HepG2 (cell line): ENCODE results near the gene LDLRAD4. TPM values are rescaled to one million over a fixed set of nuclear protein-coding genes. Genes with fewer than 3 reads are reported as not detected.

Source experiments
- ATAC-seq: fragments of 200-7000 bp; cut with Tn5 transposase; 3 replicates; pipeline ENCODE4 v1.9.1; 2020; ENCODE audit warnings: mild to moderate bottlenecking, moderate library complexity
- Bru-seq: library from RNA; stranded (reverse); fragments of 400-500 nt; gene quantifications from one replicate; lab custom pipeline; 2021; lab: Mats Ljungman, UMichigan
- BruChase-seq, 2 experiments: library from RNA; stranded (reverse); fragments of 400-500 nt; gene quantifications; one replicate each; lab custom pipeline; 2021; lab: Mats Ljungman, UMichigan
- BruUV-seq: library from RNA; stranded (reverse); fragments of 400-500 nt; replicated peaks from 2 replicates; lab custom pipeline; 2021; lab: Mats Ljungman, UMichigan
- CTCF ChIA-PET: fragments of 300-600 bp; formaldehyde crosslinking; extraction: SDS; loops from one replicate; lab custom pipeline; 2021; ENCODE audit warnings: low total read pairs, inconsistent platforms, low intra/inter-chr PET ratio; lab: Yijun Ruan, JAX
- POLR2A ChIA-PET: fragments of 350-600 bp; sonication (Branson Sonifier 250); formaldehyde crosslinking; loops from one replicate; lab custom pipeline; 2020; ENCODE audit warnings: antibody characterized with exemption, inconsistent platforms; lab: Yijun Ruan, JAX
- DNase-seq: peaks from one replicate; pipeline ENCODE4 v3.0.0-alpha.2; 2015; ENCODE audit warnings: low spot score
- FAIRE-seq: peaks from 3 replicates; lab custom pipeline; 2011; peaks lifted over from hg19 to GRCh38; lab: Jason Lieb, UNC
- H2AFZ ChIP-seq: one replicate; pipeline ENCODE4 v1.6.1; 2011; ENCODE audit warnings: low read length, inconsistent platforms
- H3K27ac ChIP-seq: fragments of 300-600 bp; 3 replicates; pipeline ENCODE4 v1.8.0; 2011; ENCODE audit warnings: mixed run types, mild to moderate bottlenecking, mixed read lengths, low read length, inconsistent platforms; ENCODE audit not compliant: insufficient read depth; ENCODE audit errors: extremely low read length
- H3K27me3 ChIP-seq, 2 experiments: fragments of 200-600 bp in 1 of 2; 2 replicates in 1 of 2; 3 replicates in 1 of 2; pipeline versions ENCODE4 v1.6.0 to v1.8.0; 2011; ENCODE audit warnings: low read length in 2 of 2, mild to moderate bottlenecking in 2 of 2, moderate library complexity in 2 of 2, inconsistent platforms in 1 of 2; ENCODE audit not compliant: insufficient read depth in 2 of 2, control insufficient read depth in 1 of 2
- H3K36me3 ChIP-seq, 2 experiments: fragments of 200-600 bp in 1 of 2; replicated peaks in 1 of 2; 2 replicates in 1 of 2; 3 replicates in 1 of 2; pipeline versions ENCODE4 v1.5.1 to v1.8.0; 2011; ENCODE audit warnings: low read length in 2 of 2, inconsistent platforms in 1 of 2; ENCODE audit not compliant: insufficient read depth in 2 of 2, control insufficient read depth in 1 of 2
- H3K4me1 ChIP-seq: 2 replicates; pipeline ENCODE4 v1.5.1; 2012; ENCODE audit warnings: low read length, inconsistent platforms; ENCODE audit not compliant: insufficient read depth
- H3K4me2 ChIP-seq: 2 replicates; pipeline ENCODE4 v1.6.0; 2011; ENCODE audit warnings: low read depth, low read length, inconsistent platforms
- H3K4me3 ChIP-seq, 3 experiments: fragments of 200-600 bp in 1 of 3; sonication (generic), shearing (Covaris generic) in 1 of 3; replicated peaks in 1 of 3; 2 replicates each; pipeline ENCODE4 v1.5.1; 2011 to 2016; ENCODE audit warnings: low read length in 3 of 3, inconsistent platforms in 2 of 3, low read depth in 2 of 3, mild to moderate bottlenecking in 2 of 3, control low read depth in 1 of 3, mixed read lengths in 1 of 3; ENCODE audit not compliant: insufficient read depth in 1 of 3
- H3K79me2 ChIP-seq: one replicate; pipeline ENCODE4 v1.6.1; 2011; ENCODE audit warnings: low read length, inconsistent platforms; ENCODE audit not compliant: insufficient read depth
- H3K9ac ChIP-seq: 2 replicates; pipeline ENCODE4 v1.6.0; 2011; ENCODE audit warnings: mild to moderate bottlenecking, low read depth, low read length, inconsistent platforms; ENCODE audit not compliant: insufficient read depth
- H3K9me3 ChIP-seq: 2 replicates; pipeline ENCODE4 v1.5.1; 2012; ENCODE audit warnings: mild to moderate bottlenecking, low read length
- H4K20me1 ChIP-seq: 2 replicates; pipeline ENCODE4 v1.6.0; 2011; ENCODE audit warnings: inconsistent platforms, mild to moderate bottlenecking, low read length, moderate library complexity; ENCODE audit not compliant: insufficient read depth
- MEIS2 ChIP-seq: sonication (generic); formaldehyde crosslinking; IDR thresholded peaks from 2 replicates; pipeline ENCODE4 v1.9.0; 2021; ENCODE audit warnings: mild to moderate bottlenecking, missing genetic modification reagents
- SP1 ChIP-seq, 2 experiments: fragments of 450-650 bp in 1 of 2; sonication (generic) in 1 of 2; formaldehyde crosslinking in 1 of 2; IDR thresholded peaks; 2 replicates each; pipeline versions ENCODE4 v1.4.0 to v1.6.1; 2016 to 2020; ENCODE audit warnings: missing genetic modification reagents in 1 of 2
- ZBTB49 ChIP-seq: sonication (generic); formaldehyde crosslinking; IDR thresholded peaks from 2 replicates; pipeline ENCODE4 v1.4.0; 2020; ENCODE audit warnings: missing genetic modification reagents, borderline replicate concordance
- WGBS: methylation state at CpG from one replicate; pipeline ENCODE4 v1.1.6; 2017; ENCODE audit warnings: low lambda C conversion rate; 5-methylcytosine and 5-hydroxymethylcytosine counted together
- in situ Hi-C: cut with HindIII; loops from 2 replicates; pipeline ENCODE4 v1.10.0; 2017; ENCODE audit warnings: low pct_unique_long_range_greater_than_20kb; ENCODE audit not compliant: extremely low pct_ligation_motif_present
- intact Hi-C: fragments of 100-400 bp; cut with micrococcal nuclease; formaldehyde crosslinking; loops from one replicate; pipeline ENCODE4 v1.10.0; 2022; ENCODE audit not compliant: unreplicated experiment
- long read RNA-seq, 2 experiments: library from RNA in 1 of 2; library from polyadenylated mRNA in 1 of 2; stranded (forward) in 1 of 2; unstranded in 1 of 2; transcript quantifications; one replicate each; pipeline ENCODE4 v2.0.0, GENCODE V29; 2019 to 2022
- polyA minus RNA-seq, 3 experiments: library from RNA; depleted of rRNA, polyadenylated mRNA; stranded (reverse); fragments of >200 nt; gene quantifications; 2 replicates each; pipeline ENCODE4 v1.2.3, GENCODE V29; 2011; ENCODE audit warnings: low replicate concordance in 1 of 3
- polyA plus RNA-seq, 8 experiments: library from polyadenylated mRNA; depleted of rRNA in 3 of 8; stranded (reverse) in 7 of 8; unstranded in 1 of 8; fragments of >200 nt; fragmentation: Illumina TruSeq in 4 of 8; extraction: Trizol in 4 of 8; gene quantifications; 2 replicates each; pipeline versions ENCODE4 v1.2.1 to v1.2.3, GENCODE V29; 2011 to 2016; ENCODE audit warnings: low read depth in 4 of 8, missing spikeins in 1 of 8, mixed read lengths in 1 of 8; ENCODE audit not compliant: insufficient read depth in 1 of 8
- total RNA-seq, 5 experiments: library from RNA; depleted of rRNA; stranded (reverse); fragments of >200 nt; fragmentation: Illumina TruSeq; extraction: Trizol; gene quantifications; 2 replicates each; pipeline ENCODE4 v1.2.3, GENCODE V29; 2016; ENCODE audit warnings: low read depth in 1 of 5
- TF ChIP-seq, protein P1 (sequence below): sonication (generic); formaldehyde crosslinking; IDR thresholded peaks from 2 replicates; pipeline ENCODE4 v1.5.0; 2020; ENCODE audit warnings: missing genetic modification reagents, mild to moderate bottlenecking, borderline replicate concordance
- TF ChIP-seq, protein P2 (sequence below), 2 experiments: fragments of 450-650 bp in 1 of 2; sonication (generic) in 1 of 2; formaldehyde crosslinking; IDR thresholded peaks; 2 replicates each; pipeline versions ENCODE4 v1.5.0 to v1.8.0; 2020 to 2022; ENCODE audit warnings: mild to moderate bottlenecking in 1 of 2, missing genetic modification reagents in 1 of 2
- TF ChIP-seq, protein P3 (sequence below): sonication (generic); formaldehyde crosslinking; IDR thresholded peaks from 2 replicates; pipeline ENCODE4 v1.5.0; 2020; ENCODE audit warnings: mild to moderate bottlenecking, missing genetic modification reagents, borderline replicate concordance

The LDLRAD4 gene
- total RNA-seq (2016; rRNA removed; fragmentation: Illumina TruSeq; extraction: Trizol): 10.4 and 13.6 TPM in 2 replicates
- total RNA-seq (2016; cell fraction: cytosol; rRNA removed; fragmentation: Illumina TruSeq; extraction: Trizol; ENCODE audit: low read depth): 6.1 and 8.9 TPM in 2 replicates
- 12.4 and 15.9 TPM in 2 replicates for total RNA-seq (2016; cell fraction: insoluble cytoplasmic fraction; rRNA removed; fragmentation: Illumina TruSeq; extraction: Trizol)
- 11.2 and 12.8 TPM in 2 replicates for total RNA-seq (2016; cell fraction: membrane; rRNA removed; fragmentation: Illumina TruSeq; extraction: Trizol)
- 18.3 and 32.5 TPM in 2 replicates for total RNA-seq (2016; cell fraction: nucleus; rRNA removed; fragmentation: Illumina TruSeq; extraction: Trizol)
- 11.8 and 20.9 TPM in 2 replicates for polyA plus RNA-seq (2011; rRNA removed)
- 7.9 and 14.0 TPM in 2 replicates for polyA plus RNA-seq (2011; cell fraction: cytosol; rRNA removed)
- polyA plus RNA-seq (2011; cell fraction: nucleus; rRNA removed): 35.4 and 60.5 TPM in 2 replicates
- 7.9 and 15.6 TPM in 2 replicates for polyA plus RNA-seq (2012)
- 9.0 and 9.7 TPM in 2 replicates for polyA plus RNA-seq (2016; cell fraction: cytosol; fragmentation: Illumina TruSeq; extraction: Trizol; ENCODE audit: low read depth)
- polyA plus RNA-seq (2016; cell fraction: insoluble cytoplasmic fraction; fragmentation: Illumina TruSeq; extraction: Trizol; ENCODE audit: low read depth): 12.7 and 13.9 TPM in 2 replicates
- polyA plus RNA-seq (2016; cell fraction: membrane; fragmentation: Illumina TruSeq; extraction: Trizol; ENCODE audit: low read depth): 12.9 and 14.9 TPM in 2 replicates
- 20.5 and 30.2 TPM in 2 replicates for polyA plus RNA-seq (2016; cell fraction: nucleus; fragmentation: Illumina TruSeq; extraction: Trizol; ENCODE audit: insufficient read depth, low read depth)
- 0.19 and 17.1 TPM in 2 replicates for polyA minus RNA-seq (2011; rRNA and poly(A)+ RNA removed; ENCODE audit: low replicate concordance)
- 5.8 and 10.2 TPM in 2 replicates for polyA minus RNA-seq (2011; cell fraction: cytosol; rRNA and poly(A)+ RNA removed)
- polyA minus RNA-seq (2011; cell fraction: nucleus; rRNA and poly(A)+ RNA removed): 34.9 and 52.0 TPM in 2 replicates
- Bru-seq, nascent RNA: percentile 54 among the genes with signal in this experiment
- BruChase-seq, experiment 1, labeled RNA remaining after a 6-hour chase: percentile 51 among the genes with signal in this experiment
- BruChase-seq, experiment 2, labeled RNA remaining after a 2-hour chase: percentile 63 among the genes with signal in this experiment
- long read RNA-seq, experiment 1, partial matches to known transcripts: 0 of 6 reads
- long read RNA-seq, experiment 1, other reads (novel, unspliced or antisense): 5 of 6 reads
- long read RNA-seq, experiment 2, partial matches to known transcripts: 0 of 5 reads
- long read RNA-seq, experiment 2, other reads (novel, unspliced or antisense): 5 of 5 reads

- no peaks in the 10 kb centered on the region; the same call in 1 of the 2 replicates for H4K20me1 ChIP-seq
- no peaks in the 10 kb centered on the region for H3K27me3 ChIP-seq
- 7% methylated on average over 7 of the region's 57 CpGs for WGBS
- peak within 1 kb of the TSS; percentile 66 to 86 (median 83) for H3K4me3 ChIP-seq
- intact Hi-C loops (loop anchor here (5.0 to 10.0 kb wide), 4 partner anchors 41 to 496 kb away; no protein-coding TSS in a partner anchor), in situ Hi-C loops (loop anchor here (25.0 kb wide), 1 partner anchor 419 kb away; no protein-coding TSS in a partner anchor)
- peak within 1 kb of the TSS; percentile 72 for H3K9ac ChIP-seq
- peak within 1 kb of the TSS; percentile 66 for H3K27ac ChIP-seq
- FAIRE-seq (no peak), DNase-seq (no peak), ATAC-seq (peak; percentile 44)
- peaks cover 71% of the 10 kb centered on the region for H3K4me1 ChIP-seq
- no peaks in the 10 kb centered on the region for H3K9me3 ChIP-seq
- no peaks in the 10 kb centered on the region; a peak in 1 of 5 replicates for H3K36me3 ChIP-seq
- H3K79me2 ChIP-seq: peaks cover 8% of the 10 kb centered on the region
- peak within 1 kb of the TSS; percentile 80 for H3K4me2 ChIP-seq
- BruUV-seq: no TSS peak
- ChIA-PET POLR2A (interaction anchor here (0.7 to 1.8 kb wide), 4 partner anchors 38 to 120 kb away, joined by 3 to 10 read pairs (median 4); no protein-coding TSS in a partner anchor), CTCF (no interaction called here)
- no peak within 1 kb of the TSS for H2AFZ ChIP-seq
- TF ChIP-seq SP1 (IDR thresholded peaks at IDR 0.05) (no peak), SP1 (CRISPR knock-in tag; IDR thresholded peaks at IDR 0.05) (no peak), MEIS2 (CRISPR knock-in tag) (peak; percentile 38; the same call in 1 of the 2 replicates), ZBTB49 (no peak)
- TF ChIP-seq, protein P1, sequence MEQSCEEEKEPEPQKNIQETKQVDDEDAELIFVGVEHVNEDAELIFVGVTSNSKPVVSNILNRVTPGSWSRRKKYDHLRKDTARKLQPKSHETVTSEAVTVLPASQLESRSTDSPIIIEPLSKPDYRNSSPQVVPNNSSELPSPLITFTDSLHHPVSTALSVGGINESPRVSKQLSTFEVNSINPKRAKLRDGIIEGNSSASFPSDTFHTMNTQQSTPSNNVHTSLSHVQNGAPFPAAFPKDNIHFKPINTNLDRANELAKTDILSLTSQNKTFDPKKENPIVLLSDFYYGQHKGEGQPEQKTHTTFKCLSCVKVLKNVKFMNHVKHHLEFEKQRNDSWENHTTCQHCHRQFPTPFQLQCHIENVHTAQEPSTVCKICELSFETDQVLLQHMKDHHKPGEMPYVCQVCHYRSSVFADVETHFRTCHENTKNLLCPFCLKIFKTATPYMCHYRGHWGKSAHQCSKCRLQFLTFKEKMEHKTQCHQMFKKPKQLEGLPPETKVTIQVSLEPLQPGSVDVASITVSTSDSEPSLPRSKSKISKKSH: no peak
- TF ChIP-seq, protein P2, sequence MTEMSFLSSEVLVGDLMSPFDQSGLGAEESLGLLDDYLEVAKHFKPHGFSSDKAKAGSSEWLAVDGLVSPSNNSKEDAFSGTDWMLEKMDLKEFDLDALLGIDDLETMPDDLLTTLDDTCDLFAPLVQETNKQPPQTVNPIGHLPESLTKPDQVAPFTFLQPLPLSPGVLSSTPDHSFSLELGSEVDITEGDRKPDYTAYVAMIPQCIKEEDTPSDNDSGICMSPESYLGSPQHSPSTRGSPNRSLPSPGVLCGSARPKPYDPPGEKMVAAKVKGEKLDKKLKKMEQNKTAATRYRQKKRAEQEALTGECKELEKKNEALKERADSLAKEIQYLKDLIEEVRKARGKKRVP (CRISPR knock-in tag; IDR thresholded peaks at IDR 0.05): 0 out of 4 replicates have a peak, but pooled peaks of 1 of the 2 experiments have one; percentile 9
- TF ChIP-seq, protein P3, sequence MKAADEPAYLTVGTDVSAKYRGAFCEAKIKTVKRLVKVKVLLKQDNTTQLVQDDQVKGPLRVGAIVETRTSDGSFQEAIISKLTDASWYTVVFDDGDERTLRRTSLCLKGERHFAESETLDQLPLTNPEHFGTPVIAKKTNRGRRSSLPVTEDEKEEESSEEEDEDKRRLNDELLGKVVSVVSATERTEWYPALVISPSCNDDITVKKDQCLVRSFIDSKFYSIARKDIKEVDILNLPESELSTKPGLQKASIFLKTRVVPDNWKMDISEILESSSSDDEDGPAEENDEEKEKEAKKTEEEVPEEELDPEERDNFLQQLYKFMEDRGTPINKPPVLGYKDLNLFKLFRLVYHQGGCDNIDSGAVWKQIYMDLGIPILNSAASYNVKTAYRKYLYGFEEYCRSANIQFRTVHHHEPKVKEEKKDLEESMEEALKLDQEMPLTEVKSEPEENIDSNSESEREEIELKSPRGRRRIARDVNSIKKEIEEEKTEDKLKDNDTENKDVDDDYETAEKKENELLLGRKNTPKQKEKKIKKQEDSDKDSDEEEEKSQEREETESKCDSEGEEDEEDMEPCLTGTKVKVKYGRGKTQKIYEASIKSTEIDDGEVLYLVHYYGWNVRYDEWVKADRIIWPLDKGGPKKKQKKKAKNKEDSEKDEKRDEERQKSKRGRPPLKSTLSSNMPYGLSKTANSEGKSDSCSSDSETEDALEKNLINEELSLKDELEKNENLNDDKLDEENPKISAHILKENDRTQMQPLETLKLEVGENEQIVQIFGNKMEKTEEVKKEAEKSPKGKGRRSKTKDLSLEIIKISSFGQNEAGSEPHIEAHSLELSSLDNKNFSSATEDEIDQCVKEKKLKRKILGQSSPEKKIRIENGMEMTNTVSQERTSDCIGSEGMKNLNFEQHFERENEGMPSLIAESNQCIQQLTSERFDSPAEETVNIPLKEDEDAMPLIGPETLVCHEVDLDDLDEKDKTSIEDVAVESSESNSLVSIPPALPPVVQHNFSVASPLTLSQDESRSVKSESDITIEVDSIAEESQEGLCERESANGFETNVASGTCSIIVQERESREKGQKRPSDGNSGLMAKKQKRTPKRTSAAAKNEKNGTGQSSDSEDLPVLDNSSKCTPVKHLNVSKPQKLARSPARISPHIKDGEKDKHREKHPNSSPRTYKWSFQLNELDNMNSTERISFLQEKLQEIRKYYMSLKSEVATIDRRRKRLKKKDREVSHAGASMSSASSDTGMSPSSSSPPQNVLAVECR (CRISPR knock-in tag): peak; percentile 68
Observed at GRCh38 chr18:13218368-13218991, at the start of gene LDLRAD4. Gene LDLRAD4, plus strand, starts transcription at chr18:13218760.
